HG03159 (cell line): Measurements from ENCODE around the gene CSTPP1.

Experiments
- ATAC-seq: cut with Tn5 transposase; IDR thresholded peaks from one replicate; pipeline ENCODE4 v1.9.1; 2021; ENCODE audit warnings: mild to moderate bottlenecking, moderate library complexity; ENCODE audit not compliant: unreplicated experiment

Gene CSTPP1

DNA sequence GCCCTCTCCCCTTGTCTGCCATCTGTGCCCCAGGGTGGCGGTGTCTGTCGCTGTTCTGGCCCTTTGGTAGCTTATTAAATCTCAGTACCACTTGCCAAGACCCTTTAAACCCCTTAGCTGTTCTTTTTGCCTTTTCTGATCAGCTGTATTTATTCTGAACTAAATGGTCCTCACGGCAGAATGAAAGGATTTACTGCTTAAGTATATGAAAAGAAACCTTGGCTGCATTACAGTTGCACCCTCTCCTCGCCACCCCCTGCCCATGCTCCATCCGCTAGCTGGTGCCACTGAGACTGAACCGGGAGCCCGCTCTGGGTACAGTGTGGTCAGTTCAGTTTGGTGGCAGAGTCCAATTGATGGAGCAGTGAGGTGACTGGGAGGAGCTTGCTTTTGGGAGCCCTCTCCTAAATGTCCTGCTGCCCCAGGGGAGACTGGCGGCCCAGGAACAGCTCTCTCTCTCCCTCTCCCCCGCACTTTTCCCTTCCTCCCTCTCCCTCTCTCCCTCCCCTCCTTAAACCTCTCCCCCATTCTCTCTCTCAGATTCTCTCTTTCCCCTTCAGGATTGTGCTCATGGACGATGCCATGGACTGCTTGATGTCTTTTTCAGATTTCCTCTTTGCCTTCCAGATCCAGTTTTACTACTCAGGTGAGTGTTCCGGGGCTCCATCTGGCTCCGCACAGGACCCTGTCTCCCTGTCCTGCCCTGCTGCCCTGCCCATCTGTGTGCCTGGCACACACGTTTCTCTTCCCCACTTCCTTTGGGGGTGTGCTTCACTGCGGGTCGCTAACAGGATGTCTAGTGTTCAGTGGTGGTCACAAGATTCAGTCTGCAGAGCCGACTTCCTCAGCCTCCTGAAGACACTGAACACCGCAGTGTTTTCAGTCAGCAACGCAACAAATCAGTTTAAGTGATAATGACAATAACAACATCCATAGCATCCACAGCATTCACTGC lies 218.3 kb downstream of the CSTPP1 start:
- ATAC-seq: no peak

DNA sequence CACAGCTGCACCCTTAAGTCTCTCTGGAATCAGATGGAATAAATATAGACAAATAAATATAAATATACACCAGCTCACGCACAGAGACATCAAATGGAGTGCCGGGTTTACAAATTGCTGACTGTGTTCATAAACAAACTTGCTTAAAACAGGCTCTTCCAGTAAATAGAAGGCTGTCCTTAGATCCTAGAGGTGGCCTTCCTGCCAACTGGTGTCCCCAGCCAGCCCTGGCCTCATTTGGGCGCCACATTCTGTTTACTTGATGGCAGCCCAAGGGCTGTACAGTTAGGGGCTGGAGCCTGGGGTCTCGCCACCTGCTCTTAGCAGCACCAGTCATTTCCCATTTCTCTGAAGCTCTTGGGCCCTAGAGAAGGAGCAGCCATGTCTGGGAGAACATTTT lies 219.3 kb downstream of the CSTPP1 start:
- no peak for ATAC-seq

DNA sequence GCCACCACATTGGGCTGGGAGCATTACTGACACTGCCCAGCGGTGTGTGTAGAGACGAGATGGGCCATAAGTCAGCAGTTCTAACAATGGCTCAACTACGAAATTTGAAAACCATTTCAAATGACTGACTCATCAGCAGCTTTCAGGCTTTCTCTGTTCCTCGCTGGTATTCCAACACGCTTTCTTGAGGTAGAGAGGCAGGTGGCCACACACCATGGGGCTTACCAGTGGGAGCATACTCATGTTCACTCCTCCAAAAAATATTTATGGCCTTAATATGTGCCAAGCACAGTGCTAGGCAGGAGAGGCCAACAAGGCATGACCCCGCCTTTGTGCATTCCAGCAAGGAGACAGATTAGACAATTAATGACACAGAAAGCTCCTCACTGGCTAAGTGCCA lies 219.8 kb downstream of the CSTPP1 start:
- ATAC-seq: no peak

DNA sequence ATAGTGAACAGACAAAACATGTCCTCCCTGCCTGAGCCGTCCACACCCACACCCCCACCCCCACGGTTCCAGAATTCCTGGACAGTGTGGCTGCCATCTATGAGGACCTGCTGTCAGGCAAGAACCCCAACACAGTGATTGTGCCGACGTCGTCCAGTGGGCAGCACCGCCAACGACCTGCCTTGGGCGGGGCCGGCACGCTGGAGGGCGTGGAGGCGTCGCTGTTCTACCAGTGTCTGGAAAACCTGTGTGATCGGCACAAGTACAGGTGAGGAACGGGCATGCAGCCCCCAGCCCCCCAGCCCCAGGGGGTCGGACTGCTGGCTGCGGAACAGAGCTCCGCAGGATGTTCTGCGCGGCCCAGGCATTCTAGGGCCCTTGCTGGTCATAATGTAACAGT lies 220.4 kb downstream of the CSTPP1 start:
- no peak for ATAC-seq

DNA sequence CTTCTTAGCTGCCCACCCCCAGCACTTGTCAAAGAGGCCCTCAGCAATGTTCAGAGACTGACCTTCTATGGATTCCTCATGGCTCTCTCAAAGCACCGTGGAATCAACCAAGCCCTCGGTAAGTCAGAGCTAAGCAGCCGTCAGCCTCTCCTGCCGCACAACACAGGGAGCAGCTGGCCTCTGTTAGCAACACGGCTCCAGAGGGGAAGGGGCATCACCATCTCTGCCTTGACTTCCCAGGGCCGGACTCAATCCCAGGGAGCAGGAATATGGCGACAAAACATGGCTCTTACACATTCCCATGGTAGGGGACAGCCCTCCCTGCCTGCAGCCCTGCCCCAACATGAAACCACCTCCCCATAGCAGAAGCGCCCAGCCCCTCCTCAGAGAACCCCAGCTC lies 221.2 kb downstream of the CSTPP1 start:
- ATAC-seq: no peak

DNA sequence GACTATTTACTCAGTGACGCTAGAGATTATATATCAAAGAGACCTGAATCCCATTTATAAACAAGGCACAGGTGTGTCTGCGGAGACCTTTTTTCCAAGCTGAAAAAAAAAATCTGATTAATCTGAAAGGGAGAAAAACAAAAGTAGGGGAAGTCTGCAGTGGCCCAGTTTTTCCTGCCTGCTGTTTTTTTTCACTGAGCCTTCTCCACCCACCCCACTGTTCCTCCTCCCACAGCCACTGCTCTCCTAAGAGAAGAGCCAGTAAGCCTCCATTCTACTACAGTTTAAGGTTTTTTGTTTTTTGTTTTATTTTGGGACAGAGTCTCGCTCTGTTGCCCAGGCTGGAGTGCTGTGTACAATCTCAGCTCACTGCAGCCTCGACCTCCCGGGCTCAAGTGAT lies 221.7 kb downstream of the CSTPP1 start:
- no peak for ATAC-seq

DNA sequence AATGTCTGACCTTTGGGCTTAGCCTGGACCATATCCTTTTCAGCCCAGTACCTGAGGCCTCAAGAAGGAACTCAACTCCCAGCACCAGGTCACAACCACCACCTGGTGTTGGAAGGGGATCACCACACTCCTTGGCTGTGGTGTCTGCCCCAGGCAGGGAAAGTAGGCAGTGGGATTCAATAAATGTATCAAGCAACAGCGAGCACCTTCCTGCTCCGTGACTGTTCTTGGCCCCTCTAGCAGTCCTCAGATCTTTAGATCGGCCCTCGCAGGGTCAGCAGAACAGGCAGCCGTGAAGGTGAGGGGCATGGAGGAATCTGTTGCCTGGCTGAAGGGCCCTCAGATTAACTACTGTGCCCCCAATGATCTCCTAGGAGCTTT lies 224.2 kb downstream of the CSTPP1 start:
- peak; percentile 14 for ATAC-seq

DNA sequence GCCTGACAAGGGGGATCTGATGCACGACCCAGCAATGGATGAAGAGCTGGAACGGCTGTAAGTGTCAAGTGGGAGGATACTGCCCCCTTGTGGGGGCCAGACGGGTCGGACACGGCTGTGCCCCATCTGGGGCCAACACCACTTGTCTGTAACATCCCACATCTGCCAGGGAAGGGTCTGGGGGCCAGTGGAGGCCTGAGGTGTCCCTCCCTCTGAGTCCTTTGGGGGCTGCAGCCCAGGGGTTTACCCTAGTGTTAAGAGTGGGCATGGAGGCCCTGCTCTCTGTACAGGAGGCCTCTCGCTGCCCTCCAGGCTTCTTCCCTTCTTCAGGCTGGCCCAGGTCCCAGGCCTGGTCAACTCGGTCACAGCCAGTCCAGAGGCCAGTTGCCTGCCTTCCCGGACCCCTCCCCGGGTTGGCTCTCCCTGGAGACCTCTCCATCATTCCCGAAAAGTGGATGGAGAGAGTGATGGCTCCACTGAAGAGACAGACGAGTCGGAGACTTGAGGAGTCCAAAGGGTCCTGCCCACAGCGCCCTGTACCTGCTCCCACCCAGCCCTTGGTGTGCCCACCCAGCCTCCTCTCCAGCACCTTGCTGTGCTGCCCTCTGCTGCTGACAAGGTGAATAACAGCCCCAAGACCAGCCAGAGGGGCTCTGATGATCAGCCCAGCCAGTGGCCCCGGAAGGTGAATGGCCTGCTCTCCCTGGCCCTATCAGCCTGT lies 224.7 kb downstream of the CSTPP1 start:
- ATAC-seq: peak; percentile 46

DNA sequence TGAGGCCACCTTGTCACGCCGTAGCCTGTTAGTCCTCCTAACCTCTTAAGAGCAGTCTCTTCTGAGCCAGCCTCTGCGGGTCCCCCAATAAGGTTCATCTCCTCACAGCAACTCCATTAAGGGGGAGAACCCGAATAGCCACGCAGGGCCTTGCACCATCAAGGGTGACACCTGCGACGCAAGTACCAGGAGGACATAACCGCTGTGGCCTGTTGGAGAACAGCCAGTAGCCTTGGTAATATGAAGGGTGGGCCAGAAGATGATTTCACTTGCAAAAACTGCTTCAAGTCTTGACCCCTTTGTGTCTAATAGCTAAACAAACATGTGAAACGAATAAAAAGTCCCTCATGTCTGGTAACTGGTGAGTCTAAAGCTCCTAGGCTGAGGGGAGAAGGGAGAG lies 225.3 kb downstream of the CSTPP1 start:
- ATAC-seq: no peak

DNA sequence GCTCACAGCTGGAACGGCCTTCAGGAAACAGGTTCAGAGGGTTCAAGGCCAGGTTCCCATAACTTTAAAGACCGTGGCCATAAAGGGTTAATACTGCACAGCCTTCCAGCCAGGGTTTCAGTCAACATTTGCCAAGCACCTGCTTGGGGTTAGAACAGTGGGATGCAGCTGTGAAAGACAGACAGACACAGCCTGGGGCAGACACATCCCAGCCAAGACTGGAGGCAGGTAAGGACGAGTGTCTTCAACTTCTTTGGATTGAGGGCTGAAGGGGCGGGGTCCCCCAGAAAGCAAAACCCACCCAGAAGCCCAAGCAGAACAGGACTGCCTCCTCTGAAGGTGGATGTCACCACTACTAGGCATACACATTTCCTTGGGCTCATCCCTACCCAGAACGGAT lies 225.9 kb downstream of the CSTPP1 start:
- ATAC-seq: no peak

DNA sequence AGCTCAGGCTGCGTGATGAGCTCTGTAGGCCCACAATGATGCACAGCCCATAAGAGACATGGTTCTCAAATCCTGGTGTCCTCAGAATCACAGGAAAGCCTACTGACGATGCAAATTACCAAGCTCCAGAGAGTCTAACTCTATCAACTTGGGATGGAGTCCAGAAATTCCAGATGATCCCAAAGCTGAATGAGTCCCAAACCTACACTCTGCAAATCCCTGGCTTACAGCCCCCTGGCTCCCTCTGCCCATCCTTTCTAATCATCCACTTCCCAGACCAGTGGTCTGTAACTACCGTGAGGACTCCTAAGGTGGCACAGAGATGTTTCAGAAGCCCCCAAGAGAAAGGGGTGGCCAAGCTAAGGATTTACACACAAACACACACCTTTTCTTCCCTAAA lies 226.6 kb downstream of the CSTPP1 start:
- no peak for ATAC-seq

DNA sequence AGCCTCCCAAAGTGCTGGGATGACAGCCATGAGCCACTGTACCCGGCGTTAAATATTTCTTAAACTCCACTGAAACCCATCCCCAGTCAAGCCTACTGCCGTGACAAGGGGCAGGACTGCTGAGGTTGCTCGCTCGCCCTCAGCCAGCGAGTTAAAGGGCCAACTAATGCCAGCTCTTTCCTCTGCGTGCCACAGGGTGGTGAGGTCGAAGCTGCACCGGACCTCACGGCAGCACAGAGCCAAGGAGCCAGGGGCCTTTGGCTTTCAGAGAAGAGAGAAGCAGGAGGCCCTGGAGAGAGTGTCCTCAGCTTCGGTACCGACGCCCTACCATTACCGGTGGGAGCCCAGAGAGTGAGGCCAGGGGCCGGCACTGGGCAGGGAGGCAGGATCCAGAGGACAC lies 227.3 kb downstream of the CSTPP1 start:
- no peak for ATAC-seq

DNA sequence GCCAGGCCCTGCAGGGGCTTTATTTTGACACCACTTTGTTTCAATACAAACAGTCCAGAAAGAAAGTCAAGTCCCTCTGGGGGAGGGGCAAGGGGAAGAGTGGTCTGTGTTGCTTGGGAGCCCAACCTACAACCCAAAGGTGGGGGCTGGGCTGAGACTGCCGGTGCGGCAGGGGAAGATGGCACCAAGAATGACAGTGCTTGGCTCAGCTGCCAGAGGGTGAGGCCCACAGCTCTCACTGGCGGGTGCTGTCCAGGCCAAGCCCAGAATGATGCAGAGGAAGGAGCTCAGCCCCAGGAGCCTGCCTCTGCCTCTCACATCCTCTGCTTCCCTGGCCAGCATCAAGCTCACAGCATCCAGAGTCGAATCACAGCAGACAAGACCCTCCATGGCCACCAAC lies 227.8 kb downstream of the CSTPP1 start:
- ATAC-seq: no peak

DNA sequence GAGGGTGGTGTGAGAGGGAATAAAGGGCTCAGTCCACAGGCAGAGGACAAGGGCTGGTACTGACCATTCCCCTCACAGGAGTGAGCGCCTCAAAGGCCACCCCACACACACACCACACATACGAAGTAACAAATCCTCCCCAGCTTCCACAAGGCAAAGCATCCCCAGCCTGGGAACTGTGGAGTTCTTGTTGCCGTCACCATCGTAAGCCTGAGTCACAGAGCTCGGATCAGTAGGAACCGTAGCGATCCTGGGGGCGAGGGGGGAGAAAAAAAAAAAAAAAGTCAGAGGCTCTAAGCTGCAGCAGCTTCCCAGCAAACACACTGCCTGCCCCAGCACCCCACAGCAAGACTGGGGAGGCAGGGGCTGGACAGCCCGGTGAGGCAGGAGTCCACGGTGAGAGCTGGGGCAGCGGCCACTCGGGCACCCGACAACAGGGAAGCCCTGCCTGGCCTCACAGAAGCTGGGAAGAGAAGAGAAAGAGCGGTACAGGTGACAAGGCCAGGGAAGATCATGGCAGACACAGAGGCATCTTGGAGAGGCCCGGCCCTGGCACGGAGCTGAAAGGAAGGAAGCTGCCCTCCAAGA lies 228.8 kb downstream of the CSTPP1 start:
- no peak for ATAC-seq

DNA sequence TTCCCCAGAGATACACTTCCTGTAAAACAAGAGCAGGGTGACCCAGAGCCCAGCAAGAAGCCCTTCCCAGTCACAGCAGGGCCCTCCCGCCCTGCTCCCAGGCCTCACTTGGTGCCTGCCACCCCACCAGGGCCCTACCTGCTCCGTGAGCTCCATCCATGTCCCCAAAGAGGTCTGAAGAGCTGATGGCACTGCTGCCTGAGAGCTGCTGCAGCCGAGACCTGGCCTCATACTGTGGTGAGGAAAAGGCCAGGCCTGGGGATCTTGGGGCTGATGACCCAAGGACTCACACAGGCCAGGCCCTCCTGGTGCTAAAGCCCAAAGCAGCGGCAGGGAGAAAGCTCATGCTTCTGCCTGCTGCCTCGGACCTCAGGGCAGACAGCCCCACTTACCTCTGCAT lies 229.8 kb downstream of the CSTPP1 start:
- ATAC-seq: no peak

DNA sequence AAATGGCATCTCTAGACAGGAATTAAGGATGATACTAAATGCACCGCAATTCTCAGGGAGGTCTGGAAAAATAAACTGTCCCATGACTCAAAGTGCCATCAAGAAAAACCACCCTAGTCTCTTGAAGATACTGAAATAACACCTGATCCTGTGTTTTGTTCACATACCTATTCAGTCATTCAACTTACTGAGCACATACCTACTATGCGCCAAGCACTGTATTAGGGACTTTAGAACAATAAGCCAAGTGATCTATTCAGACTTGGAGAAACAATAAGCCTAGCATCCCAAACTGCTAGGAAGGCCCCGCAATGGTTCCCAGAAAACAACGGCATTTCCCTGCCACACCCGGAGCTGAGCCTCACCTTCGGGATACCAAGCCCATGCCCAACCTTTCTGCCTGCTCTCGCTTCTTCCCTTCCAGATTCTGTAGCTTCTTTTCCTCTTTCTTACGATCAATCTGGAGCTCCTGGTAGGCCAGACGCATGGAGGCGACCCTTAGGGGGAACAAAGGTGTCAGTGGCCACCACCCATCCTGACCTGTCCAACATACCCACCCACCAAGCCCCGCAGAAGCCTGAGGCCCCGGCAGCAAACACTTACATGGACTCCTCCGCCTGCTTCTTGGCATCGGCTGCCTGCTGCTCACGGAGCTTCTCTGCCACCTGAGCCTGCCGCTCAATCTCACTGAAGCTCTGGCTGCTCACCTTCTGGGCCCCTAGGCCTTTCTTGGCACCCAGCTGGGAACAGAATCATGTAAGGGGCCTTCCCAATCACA lies 234.7 kb downstream of the CSTPP1 start:
- no peak for ATAC-seq

DNA sequence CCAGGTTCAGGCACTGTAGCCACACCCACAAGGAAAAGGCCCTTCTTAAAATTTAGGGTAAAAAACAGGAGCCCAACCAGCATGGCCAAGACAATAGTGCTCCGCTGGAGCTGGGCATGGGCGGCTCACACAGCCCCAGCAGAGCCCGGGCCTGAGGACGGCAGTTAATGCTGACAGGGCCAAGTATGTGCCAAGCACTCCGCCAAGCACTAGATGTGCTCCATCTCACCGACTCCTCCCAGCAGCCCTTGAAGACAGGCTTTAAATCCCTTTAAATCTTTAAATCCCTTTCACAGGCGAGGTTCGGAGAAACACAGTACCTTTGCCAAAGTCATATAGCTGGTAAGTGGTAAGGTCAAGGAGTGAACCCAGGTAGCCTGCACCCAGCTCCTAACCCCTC lies 235.3 kb downstream of the CSTPP1 start:
- no peak for ATAC-seq

DNA sequence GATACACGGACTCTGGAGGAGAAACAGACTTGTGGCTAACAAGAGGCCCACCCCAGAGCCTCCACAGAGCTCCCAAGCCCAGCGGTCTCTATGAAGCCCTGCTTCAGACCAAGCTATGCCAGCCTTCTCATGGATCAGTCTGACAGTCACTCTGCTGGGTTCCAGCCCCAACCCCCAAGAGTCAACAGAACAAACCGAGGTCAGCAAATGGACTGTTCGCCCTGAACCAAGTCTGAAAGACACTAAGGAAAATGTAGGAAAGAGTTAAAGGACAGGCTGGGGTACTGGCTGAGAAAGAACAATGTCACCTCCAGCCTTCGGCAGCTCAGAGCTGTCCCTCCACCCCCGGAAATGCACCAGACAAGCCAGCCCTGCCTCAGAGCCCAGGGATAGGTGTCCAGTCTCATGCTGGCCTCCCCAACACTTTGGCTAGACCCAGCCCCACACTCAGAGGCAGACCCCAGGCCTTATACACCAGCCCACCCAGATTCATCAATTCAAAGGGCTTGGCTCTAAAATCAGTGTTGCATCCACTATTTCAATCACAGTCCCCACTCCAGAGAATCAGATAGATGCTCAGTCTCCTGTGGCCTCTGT lies 236.3 kb downstream of the CSTPP1 start:
- ATAC-seq: no peak

DNA sequence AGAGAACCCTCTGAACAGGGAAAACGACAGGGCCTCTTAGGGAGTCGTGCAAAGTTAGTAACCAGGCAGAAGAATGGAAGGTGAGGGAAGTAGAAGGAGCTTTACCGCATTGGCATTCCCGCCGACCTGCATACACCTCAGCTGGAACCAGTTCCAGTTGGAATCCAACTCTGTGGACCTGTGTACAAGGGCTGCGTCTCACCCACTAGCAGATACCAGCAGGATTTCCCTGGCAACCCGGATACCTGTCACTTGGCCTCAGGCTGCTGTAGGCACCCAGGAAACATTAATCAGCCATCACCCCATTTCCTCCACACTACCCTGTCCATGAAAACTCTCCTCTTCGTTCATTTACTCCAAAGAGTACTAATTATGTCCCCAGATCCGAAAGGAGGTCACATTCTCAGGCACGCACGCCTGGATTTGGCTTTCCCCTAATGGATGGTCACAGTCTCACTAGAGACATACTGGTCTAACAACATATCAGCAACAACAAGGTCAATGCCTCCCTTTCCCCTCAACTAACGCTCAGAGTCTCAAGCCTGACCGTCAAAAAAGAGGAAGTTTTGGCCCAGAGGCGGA lies 239.3 kb downstream of the CSTPP1 start:
- ATAC-seq: no peak
